ENCODE data around the gene SUCO.

Gene SUCO

DNA sequence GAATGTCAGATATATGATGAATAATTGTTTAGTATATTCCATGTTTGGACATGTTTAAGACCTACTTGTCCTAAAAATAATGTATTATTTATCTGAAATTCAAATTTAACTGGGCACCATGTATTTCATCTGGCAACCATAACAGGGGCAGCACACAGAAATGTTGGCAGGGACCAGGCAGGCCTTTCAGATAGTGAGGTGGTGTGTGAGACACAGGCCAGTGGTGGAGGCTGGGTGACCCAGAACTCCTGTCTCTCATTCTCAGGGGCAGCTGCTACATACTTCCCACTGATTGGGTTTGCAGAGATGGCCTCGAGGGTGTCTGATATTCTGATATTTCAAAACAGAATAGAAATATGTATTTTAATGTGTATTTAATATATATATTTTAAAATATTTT lies 124.6 kb downstream of the SUCO start:
- no peak for DNase-seq

DNA sequence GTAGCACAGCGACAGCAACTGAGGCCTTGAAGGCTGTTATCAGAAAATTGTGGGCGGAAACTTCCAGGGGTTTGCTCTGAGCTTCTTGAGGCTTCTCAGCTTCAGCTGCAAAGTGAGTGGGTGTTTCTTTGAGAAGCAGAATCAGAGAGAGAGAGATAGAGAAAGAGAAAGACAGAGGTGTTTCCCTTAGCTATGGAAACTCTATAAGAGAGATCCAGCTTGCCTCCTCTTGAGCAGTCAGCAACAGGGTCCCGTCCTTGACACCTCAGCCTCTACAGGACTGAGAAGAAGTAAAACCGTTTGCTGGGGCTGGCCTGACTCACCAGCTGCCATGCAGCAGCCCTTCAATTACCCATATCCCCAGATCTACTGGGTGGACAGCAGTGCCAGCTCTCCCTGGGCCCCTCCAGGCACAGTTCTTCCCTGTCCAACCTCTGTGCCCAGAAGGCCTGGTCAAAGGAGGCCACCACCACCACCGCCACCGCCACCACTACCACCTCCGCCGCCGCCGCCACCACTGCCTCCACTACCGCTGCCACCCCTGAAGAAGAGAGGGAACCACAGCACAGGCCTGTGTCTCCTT lies 126.0 kb downstream of the SUCO start, which contains the start of gene FASLG:
FASLG (plus strand) TSS at position 233 of the 583 bp plus-strand sequence; CDS start at position 332, 99 bp downstream.
- peak; percentile 85 for DNase-seq

- DNase-seq, result peak; percentile 58
These were observed 128.2 kb downstream of the SUCO start for GRCh38 chr1:172661107-172661506.
